H9 (cell line): Measurements from ENCODE around the gene SORCS2. TPM values are rescaled to one million over a fixed set of nuclear protein-coding genes. Genes with fewer than 3 reads are reported as not detected.

ENCODE experiments used
- DNase-seq: peaks from one replicate; pipeline ENCODE4 v3.0.0-alpha.2; 2017
- H2AFZ ChIP-seq: one replicate; pipeline ENCODE4 v1.6.1; 2013; ENCODE audit warnings: mild to moderate bottlenecking, low read length, control low read depth, moderate library complexity
- H2AK5ac ChIP-seq: 2 replicates; pipeline ENCODE4 v1.6.1; 2013; ENCODE audit warnings: low read length, control low read depth, mixed read lengths; ENCODE audit not compliant: insufficient read length
- H2BK120ac ChIP-seq: one replicate; pipeline ENCODE4 v1.6.1; 2013; ENCODE audit warnings: low read depth, mild to moderate bottlenecking, low read length, control low read depth, inconsistent platforms; ENCODE audit not compliant: poor library complexity, severe bottlenecking
- H2BK12ac ChIP-seq: 2 replicates; pipeline ENCODE4 v1.6.1; 2013; ENCODE audit warnings: low read length, control low read depth, mixed read lengths, low read depth; ENCODE audit not compliant: insufficient read length
- H2BK15ac ChIP-seq: 2 replicates; pipeline ENCODE4 v1.6.1; 2013; ENCODE audit warnings: low read depth, low read length, control low read depth
- H2BK20ac ChIP-seq: one replicate; pipeline ENCODE4 v1.6.1; 2013; ENCODE audit warnings: low read depth, mild to moderate bottlenecking, low read length, control low read depth, inconsistent platforms; ENCODE audit not compliant: poor library complexity, severe bottlenecking
- H2BK5ac ChIP-seq: 2 replicates; pipeline ENCODE4 v1.6.1; 2013; ENCODE audit warnings: low read length, control low read depth, mixed read lengths; ENCODE audit not compliant: insufficient read length
- H3K14ac ChIP-seq: 2 replicates; pipeline ENCODE4 v1.6.1; 2013; ENCODE audit warnings: low read length, control low read depth; ENCODE audit not compliant: insufficient read depth
- H3K18ac ChIP-seq: 2 replicates; pipeline ENCODE4 v1.6.1; 2013; ENCODE audit warnings: low read depth, mild to moderate bottlenecking, mixed read lengths, low read length, control low read depth; ENCODE audit not compliant: insufficient read length
- H3K23ac ChIP-seq: 2 replicates; pipeline ENCODE4 v1.6.1; 2013; ENCODE audit warnings: low read length, control low read depth, mixed read lengths, low read depth; ENCODE audit not compliant: insufficient read length
- H3K23me2 ChIP-seq: 2 replicates; pipeline ENCODE4 v1.6.1; 2013; ENCODE audit warnings: low read depth, mild to moderate bottlenecking, mixed read lengths, low read length, control low read depth; ENCODE audit not compliant: insufficient read length, poor library complexity, severe bottlenecking
- H3K27ac ChIP-seq: 2 replicates; pipeline ENCODE4 v1.5.1; 2013; ENCODE audit warnings: low read length, control low read depth, mixed read lengths, low read depth; ENCODE audit not compliant: insufficient read length
- H3K27me3 ChIP-seq: 2 replicates; pipeline ENCODE4 v1.6.1; 2013; ENCODE audit warnings: low read length, control low read depth, inconsistent platforms; ENCODE audit not compliant: insufficient read depth
- H3K4ac ChIP-seq: 2 replicates; pipeline ENCODE4 v1.6.1; 2013; ENCODE audit warnings: low read depth, mild to moderate bottlenecking, control low read depth, inconsistent platforms, low read length, moderate library complexity
- H3K4me1 ChIP-seq: 2 replicates; pipeline ENCODE4 v1.6.1; 2013; ENCODE audit warnings: low read length, control low read depth, inconsistent platforms; ENCODE audit not compliant: insufficient read depth
- H3K4me2 ChIP-seq: 2 replicates; pipeline ENCODE4 v1.6.1; 2013; ENCODE audit warnings: low read length, control low read depth, mixed read lengths; ENCODE audit not compliant: insufficient read length, insufficient read depth
- H3K56ac ChIP-seq: 2 replicates; pipeline ENCODE4 v1.6.1; 2013; ENCODE audit warnings: low read depth, mild to moderate bottlenecking, mixed read lengths, low read length, control low read depth; ENCODE audit not compliant: insufficient read length
- H3K79me1 ChIP-seq: 2 replicates; pipeline ENCODE4 v1.6.1; 2013; ENCODE audit warnings: low read depth, mild to moderate bottlenecking, moderate library complexity, low read length, control low read depth, inconsistent platforms; ENCODE audit not compliant: insufficient read depth, poor library complexity, severe bottlenecking
- H3K79me2 ChIP-seq: 2 replicates; pipeline ENCODE4 v1.6.1; 2013; ENCODE audit warnings: low read length, control low read depth, inconsistent platforms; ENCODE audit not compliant: insufficient read depth
- H3K9ac ChIP-seq: 2 replicates; pipeline ENCODE4 v1.6.1; 2013; ENCODE audit warnings: low read length, control low read depth, mixed read lengths; ENCODE audit not compliant: insufficient read length; ENCODE audit errors: extremely low read depth
- H3K9me3 ChIP-seq: one replicate; pipeline ENCODE4 v1.6.1; 2013; ENCODE audit warnings: low read depth, low read length, inconsistent platforms; ENCODE audit not compliant: control insufficient read depth
- H3T11ph ChIP-seq: one replicate; pipeline ENCODE4 v1.6.1; 2013; ENCODE audit warnings: mild to moderate bottlenecking, low read length, control low read depth, inconsistent platforms
- H4K20me1 ChIP-seq: one replicate; pipeline ENCODE4 v1.6.1; 2013; ENCODE audit not compliant: control insufficient read depth, insufficient read length, insufficient read depth
- H4K5ac ChIP-seq: 2 replicates; pipeline ENCODE4 v1.6.1; 2013; ENCODE audit warnings: low read depth, mild to moderate bottlenecking, mixed read lengths, low read length, control low read depth; ENCODE audit not compliant: insufficient read length
- H4K8ac ChIP-seq: replicated peaks from 2 replicates; pipeline ENCODE4 v1.6.1; 2013; ENCODE audit warnings: low read length, control low read depth, mixed read lengths, low read depth; ENCODE audit not compliant: insufficient read length
- H4K91ac ChIP-seq: 2 replicates; pipeline ENCODE4 v1.6.1; 2013; ENCODE audit warnings: low read depth, mild to moderate bottlenecking, moderate library complexity, mixed read lengths, low read length, control low read depth; ENCODE audit not compliant: insufficient read length
- H3K27ac Mint-ChIP-seq, 3 experiments: 2 replicates in 2 of 3; 3 replicates in 1 of 3; pipeline ENCODE4 v1.8.0; 2020 to 2021; ENCODE audit warnings: mixed read lengths in 3 of 3, mild to moderate bottlenecking in 1 of 3, moderate library complexity in 1 of 3
- H3K27me3 Mint-ChIP-seq: 2 replicates; pipeline ENCODE4 v1.8.0; 2021; ENCODE audit warnings: low read depth, mild to moderate bottlenecking, moderate library complexity, mixed read lengths
- H3K36me3 Mint-ChIP-seq, 3 experiments: 2 replicates in 2 of 3; 3 replicates in 1 of 3; pipeline ENCODE4 v1.8.0; 2020 to 2021; ENCODE audit warnings: low read depth in 3 of 3, mixed read lengths in 3 of 3; ENCODE audit not compliant: insufficient read depth in 1 of 3
- H3K4me1 Mint-ChIP-seq, 2 experiments: 2 replicates each; pipeline ENCODE4 v1.8.0; 2020; ENCODE audit warnings: mixed read lengths in 2 of 2
- H3K4me3 Mint-ChIP-seq, 2 experiments: 2 replicates in 1 of 2; 3 replicates in 1 of 2; pipeline ENCODE4 v1.8.0; 2020 to 2021; ENCODE audit warnings: mild to moderate bottlenecking in 2 of 2, mixed read lengths in 2 of 2, moderate library complexity in 1 of 2
- H3K9me3 Mint-ChIP-seq, 2 experiments: 2 replicates in 1 of 2; 3 replicates in 1 of 2; pipeline ENCODE4 v1.8.0; 2020; ENCODE audit warnings: mild to moderate bottlenecking in 2 of 2, mixed read lengths in 2 of 2, moderate library complexity in 1 of 2
- WGBS: extraction: QIAGEN DNeasy Blood & Tissue Kit; methylation state at CpG from one replicate; pipeline ENCODE4 v1.1.7; 2013; ENCODE audit warnings: missing lambda C conversion rate, low lambda C conversion rate, mixed read lengths; ENCODE audit not compliant: insufficient read length; ENCODE audit errors: extremely low coverage; 5-methylcytosine and 5-hydroxymethylcytosine counted together
- total RNA-seq: library from RNA; stranded (reverse); gene quantifications from 2 replicates; pipeline ENCODE4 v1.2.1, GENCODE V29; 2021
- TF ChIP-seq, protein P1 (sequence below): fragments of 200-600 bp; sonication (generic); conservative IDR thresholded peaks from 3 replicates; pipeline ENCODE4 v1.8.0; 2021; ENCODE audit warnings: antibody characterized with exemption, mild to moderate bottlenecking

The SORCS2 gene
- total RNA-seq, 1 experiment from 2014 or later = 0.57 TPM

DNA sequence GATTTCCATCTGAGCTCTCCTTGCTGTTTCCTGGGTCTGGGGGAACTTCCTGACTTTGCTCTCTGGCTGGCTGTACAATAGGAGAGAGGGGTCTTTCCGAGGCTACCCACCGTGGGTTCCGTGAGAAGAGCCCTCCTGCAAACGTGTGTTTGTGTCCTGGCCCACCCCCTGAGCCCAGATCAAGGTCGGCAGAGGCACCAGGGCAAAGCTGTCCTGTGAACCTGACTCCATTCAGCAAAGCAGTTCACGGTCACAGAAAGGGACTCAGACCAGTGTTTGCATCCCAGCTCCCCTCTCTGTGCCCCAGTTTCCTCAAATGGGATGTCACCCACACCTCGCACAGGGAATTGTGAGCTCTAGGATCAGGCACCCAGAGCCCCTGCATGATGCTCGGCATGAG lies 339.7 kb downstream of the SORCS2 start:
- Histone ChIP-seq H2BK20ac (no peak overlapping the region), H4K5ac (no peak overlapping the region), H3K27me3 (no peaks in the 10 kb centered on the region), H2BK120ac (no peak overlapping the region), H3K4me1 (peaks cover 4% of the 10 kb centered on the region; the same call in 1 of the 2 replicates), H3K27ac (no peak overlapping the region), H4K91ac (no peak overlapping the region), H3K23me2 (no peaks in the 10 kb centered on the region), H3K4me2 (no peak overlapping the region), H2BK15ac (no peak overlapping the region), H3K79me2 (no peaks in the 10 kb centered on the region), H3T11ph (no peak overlapping the region), H3K9me3 (no peaks in the 10 kb centered on the region), H3K79me1 (no peaks in the 10 kb centered on the region), H2BK12ac (no peak overlapping the region), H3K9ac (no peak overlapping the region), H3K14ac (no peak overlapping the region; the same call in 1 of the 2 replicates), H4K8ac (no peak overlapping the region), H3K56ac (no peak overlapping the region), H2AFZ (no peak overlapping the region), H3K18ac (no peak overlapping the region), H2BK5ac (no peak overlapping the region), H4K20me1 (no peaks in the 10 kb centered on the region), H3K4ac (no peak overlapping the region), H2AK5ac (no peak overlapping the region), H3K23ac (no peak overlapping the region)
- Mint-ChIP-seq H3K9me3 (peaks cover 3 to 7% of the 10 kb centered on the region in 2 experiments; a peak in 4 of 5 replicates), H3K27ac (no peak overlapping the region), H3K27me3 (peaks cover 3% of the 10 kb centered on the region), H3K4me3 (no peak overlapping the region), H3K4me1 (peaks cover 34 to 45% of the 10 kb centered on the region in 2 experiments), H3K36me3 (peaks cover 0 to 2% (median 0%) of the 10 kb centered on the region in 3 experiments; a peak in 2 of 7 replicates)
- WGBS = no CpG with 5 or more reads among the region's 8 CpGs
- DNase-seq = no peak
- TF ChIP-seq, protein P1, sequence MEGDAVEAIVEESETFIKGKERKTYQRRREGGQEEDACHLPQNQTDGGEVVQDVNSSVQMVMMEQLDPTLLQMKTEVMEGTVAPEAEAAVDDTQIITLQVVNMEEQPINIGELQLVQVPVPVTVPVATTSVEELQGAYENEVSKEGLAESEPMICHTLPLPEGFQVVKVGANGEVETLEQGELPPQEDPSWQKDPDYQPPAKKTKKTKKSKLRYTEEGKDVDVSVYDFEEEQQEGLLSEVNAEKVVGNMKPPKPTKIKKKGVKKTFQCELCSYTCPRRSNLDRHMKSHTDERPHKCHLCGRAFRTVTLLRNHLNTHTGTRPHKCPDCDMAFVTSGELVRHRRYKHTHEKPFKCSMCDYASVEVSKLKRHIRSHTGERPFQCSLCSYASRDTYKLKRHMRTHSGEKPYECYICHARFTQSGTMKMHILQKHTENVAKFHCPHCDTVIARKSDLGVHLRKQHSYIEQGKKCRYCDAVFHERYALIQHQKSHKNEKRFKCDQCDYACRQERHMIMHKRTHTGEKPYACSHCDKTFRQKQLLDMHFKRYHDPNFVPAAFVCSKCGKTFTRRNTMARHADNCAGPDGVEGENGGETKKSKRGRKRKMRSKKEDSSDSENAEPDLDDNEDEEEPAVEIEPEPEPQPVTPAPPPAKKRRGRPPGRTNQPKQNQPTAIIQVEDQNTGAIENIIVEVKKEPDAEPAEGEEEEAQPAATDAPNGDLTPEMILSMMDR = no peak
